ENCODE data around the gene KRTAP10-9.
"Not testable (repeated sequence)": the region's sequence is repeated elsewhere in the genome, so short reads cannot be mapped to it uniquely, and the experiment has no call there.

KRTAP10-9 gene

DNA sequence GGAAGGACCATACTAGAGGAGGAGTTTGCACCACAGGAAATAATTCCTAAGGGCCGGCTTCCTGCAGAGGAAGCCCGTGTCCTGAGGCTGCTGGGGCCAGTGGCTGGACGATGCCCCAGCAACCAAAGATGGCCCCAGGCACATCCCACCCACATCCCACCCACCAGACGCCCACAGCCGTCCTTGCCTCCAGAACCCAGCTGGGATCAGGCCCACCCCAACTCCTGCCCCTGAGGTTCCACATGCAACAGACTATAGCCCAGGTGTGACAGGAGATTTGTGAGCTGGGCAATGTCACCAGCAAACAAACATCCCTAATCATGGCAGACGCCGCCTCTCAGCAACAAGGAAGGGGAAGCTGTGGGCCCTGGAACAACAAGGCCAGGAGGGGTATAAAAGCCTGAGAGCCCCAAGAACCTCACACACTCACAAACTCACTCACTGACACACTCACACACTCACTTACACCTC is at the start of gene KRTAP10-9:
KRTAP10-9 (plus strand) TSS at position 421 of the 471 bp plus-strand sequence. CDS start 79 bp downstream, outside the sequence.
- DNase-seq (ENCODE audit: low read depth), result no peak

DNA sequence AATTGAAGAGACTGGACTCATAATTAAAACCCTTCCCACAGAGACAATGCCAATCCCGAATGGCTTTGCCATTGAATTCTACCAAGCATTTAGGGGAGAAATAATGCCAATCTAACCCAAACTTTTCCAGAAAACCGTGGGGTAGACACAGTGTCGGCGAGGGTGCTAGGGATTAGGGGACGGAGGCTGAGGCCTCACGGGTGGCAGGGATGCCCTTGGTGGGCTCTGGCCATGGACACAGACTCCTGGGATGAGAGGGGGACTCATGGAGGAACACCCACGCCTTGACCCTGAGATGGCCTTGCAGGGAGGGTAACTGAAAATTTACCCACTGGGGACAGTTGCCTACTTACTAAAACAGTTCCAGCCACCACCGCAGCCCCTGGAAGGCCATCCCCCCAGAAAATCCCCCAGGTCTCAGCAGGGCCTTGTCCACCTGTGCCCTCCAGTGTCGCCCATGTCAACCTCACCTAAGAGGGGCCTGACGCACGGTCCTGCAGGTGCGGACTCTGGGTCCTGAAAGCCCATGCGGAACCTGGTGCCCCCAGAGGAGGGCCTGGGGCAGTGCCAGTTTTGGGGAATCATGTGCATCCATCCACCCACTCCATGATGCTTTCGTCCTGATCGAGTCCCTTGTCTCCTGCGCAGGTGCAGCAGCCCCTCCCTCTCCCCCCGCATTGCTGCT is 48.4 kb upstream of the KRTAP10-9 start:
- no peak for DNase-seq (ENCODE audit: low read depth)

DNA sequence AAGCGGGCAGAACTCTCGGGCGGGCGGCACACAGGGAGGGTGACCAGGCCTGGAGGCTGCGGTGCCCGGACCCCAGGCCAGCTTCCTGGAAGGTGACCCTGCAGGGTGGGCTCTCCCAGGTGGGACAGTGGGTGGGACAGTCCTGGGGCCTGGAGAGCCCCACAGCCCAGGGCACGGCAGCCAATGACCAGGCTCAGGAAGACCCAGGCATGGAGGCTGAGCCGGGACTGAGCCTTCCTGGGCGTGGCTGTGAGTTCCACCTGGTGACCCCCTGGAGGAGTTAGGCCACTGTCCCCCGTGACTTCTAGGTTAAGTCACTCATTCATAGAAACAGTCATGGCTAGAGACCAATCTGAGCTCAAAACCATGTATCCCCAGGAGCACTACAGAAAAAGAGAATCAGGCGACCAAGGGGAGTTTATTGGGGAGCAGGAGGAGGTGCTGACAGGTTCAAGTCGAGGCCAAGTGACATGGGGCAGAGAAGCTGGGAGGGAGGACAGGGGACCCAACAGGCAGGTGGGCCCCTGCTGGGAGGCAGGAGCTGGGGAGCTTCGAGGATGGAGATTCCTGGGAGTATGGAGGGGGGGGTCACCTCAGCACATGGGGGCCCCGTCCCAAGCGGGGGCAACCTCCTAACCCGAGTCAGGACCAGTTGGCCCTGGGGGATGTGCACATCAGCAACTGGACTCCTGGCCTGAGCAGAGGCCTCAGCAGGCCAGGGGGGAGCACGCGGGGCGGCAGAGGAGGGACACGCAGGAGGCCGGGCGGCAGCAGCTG is 47.6 kb upstream of the KRTAP10-9 start:
- no peak for DNase-seq (ENCODE audit: low read depth)

GRCh38 chr21:44579833-44580144 is 47.1 kb upstream of the KRTAP10-9 start:
- no peak for DNase-seq (ENCODE audit: low read depth)

- not testable (repeated sequence) for DNase-seq (ENCODE audit: low read depth)
Observed at GRCh38 chr21:44580231-44580821, 46.6 kb upstream of the KRTAP10-9 start, which contains the start of gene KRTAP10-5. Gene KRTAP10-5, minus strand, starts transcription at chr21:44580604. Its CDS starts 26 bp downstream, at chr21:44580578.

- no peak for DNase-seq (ENCODE audit: low read depth)
Observed at GRCh38 chr21:44581158-44581557, 45.7 kb upstream of the KRTAP10-9 start.

- no peak for DNase-seq (ENCODE audit: low read depth)
Observed at GRCh38 chr21:44582055-44582454, 44.8 kb upstream of the KRTAP10-9 start.

DNA sequence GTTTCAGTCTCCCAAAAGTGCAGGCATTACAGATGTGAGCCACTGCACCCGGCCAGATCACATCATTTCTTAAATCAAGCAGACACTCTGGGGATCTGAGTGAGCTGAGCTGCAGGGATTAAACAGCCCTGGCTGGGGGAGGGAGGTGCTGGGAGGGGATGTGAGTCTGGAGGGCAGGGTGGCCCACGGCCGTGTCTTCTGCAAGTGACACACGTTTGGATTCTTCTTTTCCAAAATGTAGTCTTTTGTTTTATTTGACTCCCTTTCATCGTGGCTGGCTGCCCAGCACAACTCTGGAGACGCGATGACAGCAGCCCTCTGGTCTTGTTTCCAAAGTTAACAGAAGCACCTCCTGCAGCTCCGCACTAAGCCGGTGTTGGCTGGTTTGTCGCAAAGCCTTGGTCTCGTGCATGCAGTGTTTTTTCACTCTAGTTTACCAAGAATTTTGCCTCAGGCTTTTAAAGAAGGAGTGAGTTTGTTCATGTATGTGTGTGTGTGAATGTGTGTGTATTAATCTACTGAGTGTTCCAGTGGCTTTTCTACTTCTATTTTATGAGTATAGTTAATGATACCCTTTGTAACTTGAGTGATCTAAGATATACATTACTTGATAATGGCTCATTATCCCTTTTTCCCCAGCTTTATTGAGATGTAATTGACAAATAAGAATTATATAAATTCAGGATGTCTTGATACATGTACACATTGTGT is 43.6 kb upstream of the KRTAP10-9 start:
- no peak for DNase-seq (ENCODE audit: low read depth)

- no peak for DNase-seq (ENCODE audit: low read depth)
Observed at GRCh38 chr21:44583800-44584147, 43.1 kb upstream of the KRTAP10-9 start.

DNA sequence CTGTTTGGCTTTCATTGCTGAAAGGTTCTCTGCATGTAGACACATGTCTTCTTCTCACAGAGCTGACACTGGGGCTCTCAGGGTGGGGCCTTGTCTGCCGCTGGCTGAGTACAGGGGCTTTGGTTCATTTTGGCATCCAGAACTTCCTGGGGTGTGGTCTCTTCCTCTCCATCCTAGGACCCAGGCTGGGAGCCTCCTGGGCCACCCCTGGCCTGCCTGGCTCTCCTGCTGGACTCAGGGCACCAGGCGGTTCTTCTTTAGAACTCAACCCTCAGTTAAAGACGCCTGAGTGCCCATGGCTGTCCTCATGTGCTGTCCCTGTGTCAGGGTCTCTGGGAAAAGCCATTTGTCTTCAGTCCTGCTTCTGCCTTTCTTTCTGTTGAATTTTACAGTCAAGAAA is 41.0 kb upstream of the KRTAP10-9 start:
- DNase-seq (ENCODE audit: low read depth), result no peak

DNA sequence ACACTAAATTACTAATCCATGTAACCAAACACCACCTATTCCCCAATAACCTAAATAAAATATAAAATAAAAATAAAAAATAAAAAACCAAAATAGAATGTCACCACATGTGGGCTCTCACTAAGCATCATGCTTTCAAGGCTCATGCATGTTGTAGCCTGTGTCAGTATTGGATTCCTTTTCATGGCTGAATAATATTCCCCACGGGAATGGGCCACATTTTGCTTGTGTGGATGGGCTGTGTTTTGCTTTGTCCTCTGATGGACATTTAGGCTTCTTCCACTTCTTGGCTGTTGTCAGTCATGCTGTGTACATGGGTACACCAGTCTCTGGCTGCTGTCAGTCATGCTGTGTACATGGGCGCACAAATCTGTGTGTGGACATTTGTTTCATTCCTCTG is 37.8 kb upstream of the KRTAP10-9 start:
- no peak for DNase-seq (ENCODE audit: low read depth)

- DNase-seq (ENCODE audit: low read depth), result no peak
Observed at GRCh38 chr21:44589586-44590305, 37.1 kb upstream of the KRTAP10-9 start.

DNA sequence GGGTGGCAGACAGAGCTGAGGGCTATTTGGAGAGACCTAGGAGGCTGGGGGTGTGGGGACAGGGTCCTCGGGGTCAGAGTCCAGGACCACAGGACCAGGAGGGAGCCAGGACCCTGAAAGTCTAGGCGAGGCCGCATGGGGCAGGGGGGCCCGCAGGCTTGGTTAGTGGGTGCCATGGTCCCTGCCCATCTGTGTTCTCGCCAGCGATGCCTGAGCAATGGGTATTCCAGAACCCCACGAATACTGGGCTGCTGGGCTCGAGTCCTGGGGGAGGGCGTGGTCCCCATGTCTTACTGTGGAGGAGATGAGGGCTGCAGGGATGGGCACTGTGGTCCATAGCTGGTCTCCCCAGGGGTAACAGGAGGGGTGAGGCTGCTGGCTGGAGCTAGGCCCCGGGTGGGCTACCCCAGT is 36.6 kb upstream of the KRTAP10-9 start:
- no peak for DNase-seq (ENCODE audit: low read depth)

GRCh38 chr21:44590897-44591800 is 35.7 kb upstream of the KRTAP10-9 start:
- not testable (repeated sequence) for DNase-seq (ENCODE audit: low read depth)

DNA sequence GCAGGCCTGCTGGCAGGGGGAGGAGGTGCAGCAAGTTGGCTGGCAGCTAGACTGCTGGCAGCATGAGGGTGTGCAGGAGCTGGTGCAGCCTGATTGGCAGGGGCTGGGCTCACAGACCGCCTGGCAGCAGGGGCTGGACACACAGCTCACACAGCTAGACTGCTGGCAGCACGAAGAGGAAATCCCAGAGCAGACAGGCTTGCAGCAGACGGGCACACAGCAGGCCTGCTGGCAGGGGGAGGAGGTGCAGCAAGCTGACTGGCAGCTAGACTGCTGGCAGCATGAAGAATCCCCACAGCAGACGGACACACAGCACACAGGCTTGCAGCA is 35.1 kb upstream of the KRTAP10-9 start:
- not testable (repeated sequence) for DNase-seq (ENCODE audit: low read depth)

DNA sequence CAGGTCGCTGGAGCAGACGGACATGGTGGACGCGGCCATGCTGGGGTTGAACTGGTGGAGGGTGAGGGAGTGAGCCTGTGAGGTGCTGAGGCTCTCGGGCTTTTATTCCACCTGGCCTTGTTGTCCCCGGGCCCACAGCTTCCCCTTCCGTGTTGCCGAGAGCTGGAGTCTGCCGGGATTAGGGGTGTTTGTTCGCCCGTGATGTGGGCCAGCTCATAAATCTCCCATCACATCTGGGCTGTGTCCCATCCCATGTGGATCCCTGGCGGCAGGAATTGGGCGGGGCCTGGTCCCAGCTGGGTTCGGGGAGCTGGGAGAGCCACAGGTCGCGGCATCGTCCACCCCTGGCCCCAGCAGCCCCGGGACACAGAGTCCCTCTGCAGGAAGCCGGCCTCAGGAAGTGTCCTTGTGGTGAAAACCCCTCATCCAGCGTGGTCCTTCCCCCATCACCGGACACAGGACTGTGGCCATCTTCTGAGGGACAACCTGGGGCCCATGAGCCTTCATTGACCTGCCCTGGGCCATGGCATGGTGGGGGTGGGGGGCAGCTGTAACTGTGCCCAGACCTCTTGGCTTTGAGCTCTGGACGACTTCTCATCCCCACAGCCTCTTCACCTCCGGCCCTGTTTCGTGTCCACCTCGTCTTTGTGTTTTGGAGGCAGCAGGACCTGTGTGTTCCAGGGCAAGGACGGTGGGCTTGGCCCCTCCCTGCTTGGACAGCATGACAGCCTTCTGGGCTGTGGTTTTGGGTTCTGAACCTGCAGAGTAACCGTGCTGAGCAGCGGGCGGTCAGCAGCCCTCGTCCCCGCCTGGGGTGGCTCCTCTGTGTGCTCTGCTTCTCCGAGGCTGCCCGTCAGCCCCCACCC is 34.2 kb upstream of the KRTAP10-9 start, which contains the start of gene KRTAP10-6:
KRTAP10-6 (minus strand) TSS at position 60 of the 866 bp plus-strand sequence; CDS start at position 39, 21 bp downstream.
- DNase-seq (ENCODE audit: low read depth), result no peak

GRCh38 chr21:44593598-44594405 is 33.1 kb upstream of the KRTAP10-9 start:
- DNase-seq (ENCODE audit: low read depth), result no peak

DNA sequence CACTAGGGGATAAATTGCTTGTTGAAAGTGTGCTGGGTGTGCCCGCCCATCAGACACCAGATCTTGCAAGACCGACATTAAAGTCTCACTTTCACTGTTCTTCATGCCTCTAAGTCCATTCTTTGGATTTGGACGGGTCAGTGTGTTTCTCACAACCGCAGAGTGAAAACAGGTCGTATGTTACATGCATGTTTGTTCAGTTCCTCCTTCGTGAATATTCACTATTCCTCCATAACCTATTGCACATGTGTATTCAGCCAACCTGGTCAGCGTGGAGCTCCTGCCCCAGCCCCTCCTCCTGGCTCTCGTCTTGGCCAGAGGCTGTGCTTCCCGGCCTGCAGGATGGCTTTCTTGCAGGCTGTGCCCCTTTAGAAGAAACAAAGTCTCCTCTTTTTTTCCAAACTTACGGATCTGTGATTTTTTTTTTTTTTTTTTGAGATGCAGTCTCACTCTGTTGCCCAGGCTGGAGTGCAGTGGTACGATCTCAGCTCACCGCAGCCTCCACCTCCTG is 32.4 kb upstream of the KRTAP10-9 start:
- DNase-seq (ENCODE audit: low read depth), result no peak

- DNase-seq (ENCODE audit: low read depth), result no peak
Observed at GRCh38 chr21:44595524-44595923, 31.4 kb upstream of the KRTAP10-9 start.

Measured in GM04503 (cell line).